ENCODE data around the gene C4A. TPM values are rescaled to one million over a fixed set of nuclear protein-coding genes. Genes with fewer than 3 reads are reported as not detected.
"Not testable (repeated sequence)": the region's sequence is repeated elsewhere in the genome, so short reads cannot be mapped to it uniquely, and the experiment has no call there.

Gene C4A
- total and polyA plus RNA-seq, 2 of the 8 experiments (the other 6 are each of a cell fraction or from before 2014, with no cell fraction given), result 0.62 to 2.4 TPM

GRCh38 chr6:32003301-32003700 lies 21.4 kb downstream of the C4A start:
- H3K4me3 ChIP-seq (ENCODE audit: extremely low read depth in 1 of 4, insufficient read depth in 2 of 4, low read depth in 3 of 4, low read length in 4 of 4); H3K4ac ChIP-seq (replicated peaks; ENCODE audit: insufficient read length, low read depth, low read length); H3K36me3 ChIP-seq (ENCODE audit: control insufficient read depth in 2 of 4, insufficient read depth in 4 of 4, low read length in 3 of 4); H2BK5ac ChIP-seq (ENCODE audit: low read depth, low read length); H3K27ac ChIP-seq (ENCODE audit: low read depth, low read length); H4K91ac ChIP-seq (replicated peaks; ENCODE audit: insufficient read length, low read length); H2BK20ac ChIP-seq (ENCODE audit: low read length); H3K79me2 ChIP-seq (ENCODE audit: control insufficient read depth in 1 of 2, insufficient read depth in 2 of 2, low read length in 2 of 2); POLR2A ChIA-PET (ENCODE audit: partially characterized antibody); DNase-seq (ENCODE audit: low read depth in 1 of 2, low spot score in 2 of 2); H2AK5ac ChIP-seq (ENCODE audit: low read depth, low read length); FAIRE-seq; H4K20me1 ChIP-seq (replicated peaks in 1 of 2; ENCODE audit: control insufficient read depth in 1 of 2, insufficient read depth in 2 of 2, low read length in 2 of 2); H2BK12ac ChIP-seq (ENCODE audit: low read depth, low read length); H4K5ac ChIP-seq (ENCODE audit: insufficient read length, low read depth, low read length); H3K4me2 ChIP-seq (ENCODE audit: insufficient read depth in 1 of 2, low read depth in 2 of 2, low read length in 2 of 2); H4K8ac ChIP-seq (ENCODE audit: extremely low read depth, insufficient read depth, low read length); H2AFZ ChIP-seq (ENCODE audit: low read length); H3K9me3 ChIP-seq (ENCODE audit: insufficient read depth in 2 of 2, low read depth in 1 of 2, low read length in 1 of 2); H3K18ac ChIP-seq (ENCODE audit: extremely low read depth, low read length); H3K79me1 ChIP-seq (ENCODE audit: low read depth, low read length); CTCF ChIA-PET (ENCODE audit: partially characterized antibody); H3K56ac ChIP-seq (replicated peaks; ENCODE audit: insufficient read length, low read depth, low read length); H3K23ac ChIP-seq (ENCODE audit: insufficient read length); H3K23me2 ChIP-seq (ENCODE audit: low read depth, low read length); H3K9ac ChIP-seq (replicated peaks in 1 of 4; ENCODE audit: extremely low read depth in 1 of 4, low read depth in 3 of 4, low read length in 3 of 4); H3K4me1 ChIP-seq (replicated peaks in 1 of 4; ENCODE audit: control insufficient read depth in 3 of 4, insufficient read depth in 4 of 4, low read length in 3 of 4); H2BK120ac ChIP-seq (replicated peaks; ENCODE audit: low read depth, low read length); H3K14ac ChIP-seq (ENCODE audit: insufficient read length); H3K27me3 ChIP-seq (replicated peaks in 1 of 4; ENCODE audit: control insufficient read depth in 3 of 4, extremely low read depth in 1 of 4, insufficient read depth in 3 of 4, low read length in 3 of 4); H2BK15ac ChIP-seq (ENCODE audit: low read length): not testable (repeated sequence)
- no CpG with 5 or more reads among the region's 7 CpGs for WGBS, 2 experiments (ENCODE audit: extremely low coverage in 1 of 2, insufficient coverage in 1 of 2, insufficient read length in 1 of 2, insufficient replicate concordance in 2 of 2, low coverage in 1 of 2, low lambda C conversion rate in 2 of 2, missing lambda C conversion rate in 1 of 2)

DNA sequence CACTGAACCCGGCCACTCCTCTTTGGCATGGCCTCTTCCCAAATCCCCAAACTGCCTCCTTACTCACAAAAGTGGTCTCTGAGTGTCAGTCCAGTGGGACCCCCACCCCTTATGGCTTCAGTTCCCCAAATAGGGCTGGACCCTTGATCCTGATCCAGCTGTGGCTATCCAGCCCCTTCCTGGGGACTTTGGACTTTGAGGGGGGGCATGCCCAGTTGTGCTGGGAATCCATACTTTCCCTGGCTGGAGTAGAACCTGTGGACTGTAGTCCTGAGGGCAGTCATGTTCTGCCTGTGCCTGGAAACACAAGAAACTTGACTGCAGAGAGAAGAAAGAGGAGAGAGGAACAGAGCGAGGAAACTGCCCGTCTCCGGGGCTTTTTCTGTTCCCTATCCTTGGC lies 22.5 kb downstream of the C4A start:
- H2BK120ac ChIP-seq (replicated peaks; ENCODE audit: low read depth, low read length); H2BK12ac ChIP-seq (ENCODE audit: low read depth, low read length); H2BK20ac ChIP-seq (ENCODE audit: low read length); H3K23me2 ChIP-seq (ENCODE audit: low read depth, low read length); H4K20me1 ChIP-seq (replicated peaks in 1 of 2; ENCODE audit: control insufficient read depth in 1 of 2, insufficient read depth in 2 of 2, low read length in 2 of 2); POLR2A ChIA-PET (ENCODE audit: partially characterized antibody); H3K79me2 ChIP-seq (ENCODE audit: control insufficient read depth in 1 of 2, insufficient read depth in 2 of 2, low read length in 2 of 2); H3K14ac ChIP-seq (ENCODE audit: insufficient read length); H3K36me3 ChIP-seq (ENCODE audit: control insufficient read depth in 2 of 4, insufficient read depth in 4 of 4, low read length in 3 of 4); H3K4me1 ChIP-seq (replicated peaks in 1 of 4; ENCODE audit: control insufficient read depth in 3 of 4, insufficient read depth in 4 of 4, low read length in 3 of 4); H4K5ac ChIP-seq (ENCODE audit: insufficient read length, low read depth, low read length); H3K4me3 ChIP-seq (ENCODE audit: extremely low read depth in 1 of 4, insufficient read depth in 2 of 4, low read depth in 3 of 4, low read length in 4 of 4); H3K9me3 ChIP-seq (ENCODE audit: insufficient read depth in 2 of 2, low read depth in 1 of 2, low read length in 1 of 2); H4K8ac ChIP-seq (ENCODE audit: extremely low read depth, insufficient read depth, low read length); H2AFZ ChIP-seq (ENCODE audit: low read length); H3K79me1 ChIP-seq (ENCODE audit: low read depth, low read length); H3K4ac ChIP-seq (replicated peaks; ENCODE audit: insufficient read length, low read depth, low read length); H2AK5ac ChIP-seq (ENCODE audit: low read depth, low read length); H3K9ac ChIP-seq (replicated peaks in 1 of 4; ENCODE audit: extremely low read depth in 1 of 4, low read depth in 3 of 4, low read length in 3 of 4); H2BK15ac ChIP-seq (ENCODE audit: low read length); H3K27ac ChIP-seq (ENCODE audit: low read depth, low read length); CTCF ChIA-PET (ENCODE audit: partially characterized antibody); H2BK5ac ChIP-seq (ENCODE audit: low read depth, low read length); H4K91ac ChIP-seq (replicated peaks; ENCODE audit: insufficient read length, low read length); H3K4me2 ChIP-seq (ENCODE audit: insufficient read depth in 1 of 2, low read depth in 2 of 2, low read length in 2 of 2); DNase-seq (ENCODE audit: low read depth in 1 of 2, low spot score in 2 of 2); FAIRE-seq; H3K27me3 ChIP-seq (replicated peaks in 1 of 4; ENCODE audit: control insufficient read depth in 3 of 4, extremely low read depth in 1 of 4, insufficient read depth in 3 of 4, low read length in 3 of 4); H3K23ac ChIP-seq (ENCODE audit: insufficient read length); H3K56ac ChIP-seq (replicated peaks; ENCODE audit: insufficient read length, low read depth, low read length); H3K18ac ChIP-seq (ENCODE audit: extremely low read depth, low read length): not testable (repeated sequence)
- no CpG with 5 or more reads among the region's 4 CpGs for WGBS, 2 experiments (ENCODE audit: extremely low coverage in 1 of 2, insufficient coverage in 1 of 2, insufficient read length in 1 of 2, insufficient replicate concordance in 2 of 2, low coverage in 1 of 2, low lambda C conversion rate in 2 of 2, missing lambda C conversion rate in 1 of 2)

All from H1 (cell line).